HuH-7.5 (cell line): Measurements from ENCODE around the gene CPVL.

Experiments used
- DNase-seq: peaks from one replicate; pipeline ENCODE4 v3.0.0; 2011; ENCODE audit warnings: low spot score

Gene CPVL

DNA sequence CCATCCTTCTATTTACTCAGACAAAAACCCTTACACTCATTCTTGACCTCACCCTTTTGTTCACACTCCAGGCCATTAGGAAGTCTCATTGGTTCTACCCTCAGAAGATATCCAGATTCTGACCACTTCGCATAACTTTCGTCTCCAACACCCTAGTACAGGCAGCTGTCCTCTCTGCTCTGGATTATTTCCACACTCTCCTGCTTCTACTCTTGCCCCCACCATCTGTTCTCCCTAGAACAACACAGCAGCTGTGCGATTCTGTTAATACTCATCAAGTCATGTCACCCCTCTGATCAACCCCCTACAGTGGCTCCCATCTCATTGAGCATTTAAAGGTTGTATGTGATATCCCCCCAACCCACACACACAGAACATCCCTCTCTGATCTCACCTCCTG lies 172.7 kb downstream of the CPVL start:
- DNase-seq, result no peak

DNA sequence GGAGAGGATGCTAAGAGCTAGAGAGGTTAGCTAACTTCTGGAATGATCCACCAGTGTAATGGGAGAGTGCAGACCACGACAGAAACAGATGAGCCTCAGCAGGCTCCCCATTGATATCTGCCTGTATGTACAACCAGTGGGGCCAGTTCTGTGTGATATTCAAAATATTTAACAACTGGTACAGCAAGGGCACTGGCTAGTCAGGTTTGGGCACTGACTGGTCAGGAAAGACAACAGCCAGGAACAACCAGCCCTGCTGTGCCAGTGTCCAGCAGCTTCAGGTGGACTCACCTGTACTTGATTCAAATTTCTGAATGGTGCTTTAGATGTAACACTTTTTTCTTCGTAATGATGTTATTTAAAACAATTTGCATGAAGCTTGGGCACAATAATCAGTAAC lies 182.3 kb downstream of the CPVL start:
- no peak for DNase-seq

DNA sequence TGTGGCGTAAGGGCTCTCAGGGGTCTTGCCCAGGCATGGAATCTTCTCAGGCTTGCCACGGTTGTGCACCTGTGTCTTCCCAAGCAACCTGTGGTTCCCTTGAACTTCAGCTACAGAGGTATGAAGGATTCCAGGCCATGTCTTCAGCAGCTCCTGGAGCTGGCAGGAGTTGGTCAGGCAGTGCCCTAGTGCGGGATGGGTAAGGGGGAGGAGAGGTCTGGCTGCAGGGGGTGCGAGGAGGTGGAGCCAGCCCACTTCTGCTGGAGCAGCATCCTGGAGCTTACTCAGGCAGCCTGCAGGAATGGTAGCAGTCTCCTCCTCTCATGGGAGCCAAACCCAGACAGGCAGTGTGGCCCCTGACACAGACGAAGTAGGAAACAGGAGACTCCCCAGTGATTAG lies 184.4 kb downstream of the CPVL start:
- DNase-seq, result no peak

DNA sequence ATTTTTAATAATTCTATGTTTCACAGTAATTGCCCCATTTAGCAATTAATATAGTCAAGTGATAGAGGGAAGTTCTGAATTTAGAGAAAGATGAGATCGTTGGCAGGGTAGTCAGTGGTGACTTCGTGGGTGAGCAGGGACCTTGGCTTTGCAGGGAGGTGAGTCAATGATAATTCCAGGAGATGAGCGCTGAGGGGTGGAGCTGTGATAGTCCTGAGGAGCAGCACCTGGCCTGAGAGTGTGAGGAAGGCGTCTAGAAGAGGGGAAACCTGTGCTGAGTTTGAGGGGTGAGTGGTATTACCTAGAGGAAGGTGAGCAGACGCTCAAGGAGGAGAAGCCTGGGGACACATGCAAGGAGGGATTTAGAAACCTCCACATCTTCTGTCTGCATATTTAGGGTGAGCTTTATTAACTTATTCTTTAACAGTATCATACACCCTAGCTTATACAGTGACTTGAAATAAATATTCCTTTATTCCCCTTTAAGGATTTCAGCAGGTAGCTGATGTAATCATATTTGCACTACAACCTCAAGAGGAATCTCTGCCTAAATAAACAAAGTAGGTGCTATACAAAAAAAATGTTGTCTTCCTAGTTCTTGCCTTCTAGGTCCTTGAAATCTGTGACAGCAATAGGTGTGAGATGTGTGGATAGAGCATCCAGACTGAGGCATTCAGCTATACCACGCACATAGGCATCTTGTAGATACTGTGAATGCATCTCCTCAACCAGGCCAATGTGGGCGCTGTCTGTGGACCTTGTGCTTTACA lies 186.1 kb downstream of the CPVL start:
- no peak for DNase-seq

DNA sequence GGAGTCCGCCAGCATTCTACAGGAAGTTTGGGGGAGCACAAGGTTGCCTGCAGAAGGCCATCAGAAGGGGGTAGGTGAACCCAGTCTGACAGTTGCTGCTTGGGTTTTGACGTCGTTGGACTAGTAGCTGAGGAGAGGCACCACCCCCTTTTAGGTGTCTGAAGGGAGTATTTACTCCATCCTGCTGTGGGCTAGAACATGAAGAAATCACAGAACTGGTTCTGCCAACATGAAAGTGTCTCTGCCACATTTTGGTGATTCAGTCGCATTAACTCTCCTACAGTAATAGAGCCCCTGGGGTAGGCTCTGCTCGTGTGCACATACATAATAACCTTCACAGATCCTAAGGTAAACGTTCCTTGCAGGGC lies 187.4 kb downstream of the CPVL start:
- no peak for DNase-seq

DNA sequence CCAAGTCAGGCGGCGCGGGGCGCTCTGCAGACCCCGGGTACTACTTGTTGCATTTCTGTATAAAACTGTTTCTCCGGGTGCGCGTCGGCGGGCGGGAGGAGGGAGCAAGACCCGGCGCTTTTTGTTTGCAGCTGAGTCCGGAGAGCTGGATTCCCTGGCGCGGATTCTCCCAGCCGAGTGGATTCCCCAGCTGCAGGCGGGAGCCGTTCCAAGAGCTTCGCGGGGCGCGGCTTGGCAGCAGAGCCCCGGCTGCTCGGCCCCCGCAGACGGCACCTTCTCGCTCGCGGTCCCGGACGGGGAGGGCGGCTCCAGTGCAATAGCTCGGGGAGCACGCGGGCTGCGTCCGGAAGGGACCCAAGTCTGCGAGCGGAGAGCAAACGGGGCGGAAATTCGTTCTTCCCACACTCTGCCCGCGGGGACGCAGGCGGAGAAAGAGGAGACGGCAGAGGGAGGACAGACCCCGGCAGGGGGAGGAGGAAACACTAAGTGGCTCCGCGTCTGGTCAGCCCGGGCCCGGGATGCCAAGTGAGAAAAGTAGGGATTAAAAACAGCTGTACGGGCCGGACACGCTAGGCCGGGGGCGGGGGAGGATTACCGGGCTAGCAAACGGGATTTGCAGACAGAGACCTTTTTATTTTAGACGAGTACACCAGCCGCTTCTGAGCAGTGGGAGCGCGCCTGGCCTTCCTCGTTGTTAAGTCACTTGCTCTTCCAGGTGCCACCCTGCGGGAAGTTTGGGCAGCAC lies 187.9 kb downstream of the CPVL start, which contains the start of gene TRIL:
Gene TRIL, minus strand, starts transcription at position 96 of the 745 bp plus-strand sequence. CDS start 284 bp downstream, outside the sequence.
- no peak for DNase-seq

DNA sequence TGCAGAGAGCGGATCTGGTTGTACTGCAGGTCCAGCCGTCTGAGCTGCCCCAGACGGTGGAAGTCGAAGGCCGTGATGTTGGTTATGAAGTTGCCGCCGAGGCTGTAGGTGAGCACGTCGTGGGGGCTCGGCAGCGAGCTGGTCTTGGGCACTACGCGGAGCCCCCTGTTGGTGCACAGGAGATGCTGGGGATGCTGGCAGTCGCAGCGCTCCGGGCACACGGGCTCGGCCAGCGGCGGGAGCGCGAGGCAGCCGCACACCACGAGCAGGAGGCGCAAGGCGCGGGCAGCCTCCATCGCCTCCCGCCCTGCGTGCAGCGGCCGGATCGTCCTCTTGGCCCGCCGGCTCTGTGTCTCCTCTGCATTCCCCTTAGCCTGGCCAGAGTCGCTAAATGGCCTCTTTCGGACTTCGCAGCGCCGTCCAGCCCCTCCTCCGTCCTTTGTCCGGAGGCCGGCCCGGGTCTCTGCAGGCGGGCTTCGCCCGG lies 188.5 kb downstream of the CPVL start:
- no peak for DNase-seq

DNA sequence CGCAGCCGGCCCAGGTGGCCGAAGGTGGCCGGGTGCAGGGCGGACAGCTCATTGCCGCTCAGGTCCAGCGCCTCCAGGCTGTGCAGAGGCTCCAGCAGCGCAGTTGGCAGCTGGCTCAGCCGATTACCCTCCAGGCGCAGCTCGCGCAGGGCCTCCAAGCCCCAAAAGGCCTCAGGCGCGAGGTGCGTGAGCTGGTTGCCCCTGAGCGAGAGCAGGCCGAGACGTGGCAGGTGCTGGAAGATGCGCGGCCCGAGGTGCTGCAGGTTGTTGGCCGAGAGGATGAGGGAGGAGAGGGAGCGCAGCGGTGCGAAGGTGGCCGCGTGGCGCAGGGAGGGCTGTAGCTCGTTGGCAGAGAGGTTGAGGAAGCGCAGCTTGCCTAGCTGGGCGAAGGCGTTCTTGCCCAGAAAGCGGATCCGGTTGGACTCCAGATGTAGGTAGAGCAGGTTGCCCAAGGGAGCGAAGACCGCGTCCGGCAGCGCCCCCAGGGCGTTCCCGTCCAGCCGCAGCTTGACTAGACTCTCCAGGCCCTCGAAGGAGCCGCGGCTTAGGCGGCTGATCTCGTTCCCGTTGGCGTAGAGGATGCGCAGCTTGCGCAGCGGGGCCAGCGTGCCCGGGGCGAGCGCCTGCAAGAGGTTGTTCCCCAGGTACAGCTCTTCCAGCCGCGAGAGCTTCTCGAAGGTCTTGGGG lies 189.1 kb downstream of the CPVL start:
- no peak for DNase-seq

DNA sequence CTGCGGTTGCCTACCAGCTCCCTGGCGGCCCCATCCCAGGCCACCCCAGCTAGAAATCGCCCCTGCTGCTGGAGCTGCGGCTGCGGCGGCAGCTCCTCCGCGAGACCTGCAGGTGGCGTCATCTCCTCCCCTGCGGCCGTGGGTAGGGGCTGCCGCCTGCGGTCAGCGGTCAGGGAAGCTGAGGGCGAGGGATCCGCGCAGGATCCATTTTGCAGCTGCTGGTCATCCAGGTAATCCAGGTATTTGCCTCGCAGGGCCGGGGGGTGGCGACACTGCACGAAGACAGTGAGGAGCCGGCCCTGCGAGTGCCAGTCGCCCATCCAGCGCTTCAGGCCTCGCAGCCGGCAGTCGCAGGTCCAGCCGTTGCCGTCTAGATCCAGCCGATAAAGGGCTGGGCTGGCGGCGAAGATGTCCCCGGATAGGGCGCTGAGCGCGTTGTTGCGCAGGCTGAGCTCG lies 189.7 kb downstream of the CPVL start:
- DNase-seq, result peak; percentile 96

DNA sequence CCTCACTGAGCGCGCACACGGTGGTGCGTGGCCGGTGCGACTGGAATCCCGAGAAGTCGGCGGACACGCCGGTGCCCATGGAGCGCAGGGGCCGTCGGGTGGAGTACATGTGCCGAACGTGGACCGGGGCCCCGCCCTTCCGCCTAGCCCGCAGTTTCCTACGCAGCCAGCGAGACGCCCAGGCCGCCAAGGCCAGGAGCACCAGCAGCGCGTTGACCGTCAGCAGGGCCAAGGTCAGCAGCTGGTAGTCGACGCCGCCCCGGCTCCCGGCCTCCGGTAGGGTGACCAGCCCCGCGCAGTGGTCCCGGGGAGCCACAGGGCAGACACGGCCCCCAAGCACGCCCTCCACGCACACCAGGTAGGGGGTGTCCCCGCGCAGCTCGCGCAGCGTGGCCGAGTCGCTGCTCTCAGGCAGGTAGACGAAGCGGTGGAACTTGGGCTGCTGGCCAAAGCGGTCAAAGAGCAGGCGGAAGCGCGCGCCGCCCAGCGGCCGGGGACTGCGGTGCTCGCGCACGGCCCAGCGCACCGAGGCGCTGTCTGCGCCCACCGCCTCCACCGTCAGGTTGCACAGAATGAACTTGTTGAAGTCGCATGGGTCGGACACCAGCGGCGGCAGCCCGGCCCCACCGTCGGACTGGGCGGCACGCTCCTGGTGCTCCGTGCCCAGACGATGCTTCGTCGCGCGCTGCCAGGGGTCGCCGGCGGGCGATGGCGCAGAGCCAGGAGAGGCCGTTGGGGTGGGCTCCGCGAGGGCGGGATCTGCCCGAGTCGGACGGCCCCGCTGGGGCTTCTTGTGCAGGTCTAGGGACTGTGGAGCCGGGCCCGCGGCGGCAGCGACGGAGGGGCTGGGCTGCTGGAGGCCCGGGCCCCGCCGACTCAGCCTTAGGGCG lies 190.4 kb downstream of the CPVL start:
- DNase-seq, result peak; percentile 79

DNA sequence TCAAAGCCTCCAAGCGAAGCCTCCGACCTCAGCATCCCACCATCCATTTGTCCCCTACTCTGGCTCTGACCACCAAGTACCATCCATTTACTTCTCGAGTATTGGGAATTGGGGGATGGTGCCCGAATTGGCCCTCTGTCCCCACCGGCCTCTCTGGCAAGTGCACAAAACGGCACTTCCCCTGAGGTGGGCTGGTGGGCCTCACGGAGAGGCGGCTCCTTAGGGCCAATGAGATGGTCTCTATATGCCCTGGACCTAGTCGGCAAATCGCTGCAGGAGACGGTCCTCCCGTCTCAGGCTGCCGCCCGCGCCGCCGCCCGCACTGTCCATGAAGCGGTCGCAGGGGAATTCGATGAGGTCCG lies 191.0 kb downstream of the CPVL start:
- no peak for DNase-seq

DNA sequence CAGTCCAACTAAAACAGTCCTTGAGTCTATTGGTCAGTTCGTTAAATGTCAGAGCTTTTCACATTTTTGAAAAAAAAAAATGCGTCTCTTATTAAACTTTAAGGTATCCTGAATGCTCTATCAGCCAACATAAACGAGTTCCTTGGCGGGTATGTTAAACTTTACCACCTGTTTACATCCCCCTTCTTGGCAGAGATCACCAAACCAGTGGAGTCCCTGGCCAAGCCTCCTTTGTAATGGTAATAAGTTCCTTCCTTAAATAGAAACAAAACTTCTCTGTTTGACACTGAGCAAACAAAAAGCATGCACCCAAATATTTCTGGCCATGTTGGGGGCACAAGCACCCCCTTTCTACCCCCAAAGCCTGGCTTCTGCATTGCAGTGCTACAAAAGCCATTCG lies 191.4 kb downstream of the CPVL start:
- DNase-seq, result no peak

DNA sequence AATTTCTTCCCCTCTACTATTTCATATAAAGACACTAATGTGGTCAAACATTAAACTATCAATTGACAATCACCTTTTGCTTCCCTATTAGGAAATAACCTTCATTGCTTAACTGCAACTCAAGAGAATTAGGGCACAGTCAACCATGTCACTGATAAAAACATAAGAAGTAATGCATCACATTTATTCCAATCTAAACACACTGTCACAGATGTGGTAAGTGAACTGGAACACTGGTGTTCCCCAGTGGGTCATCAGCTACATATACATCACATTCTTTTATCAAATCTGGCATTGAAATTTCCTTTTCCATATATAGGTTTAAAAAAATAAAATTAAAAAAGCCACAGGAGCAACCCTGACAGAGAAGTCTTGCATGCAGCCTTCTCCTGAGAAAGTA lies 191.9 kb downstream of the CPVL start:
- no peak for DNase-seq

DNA sequence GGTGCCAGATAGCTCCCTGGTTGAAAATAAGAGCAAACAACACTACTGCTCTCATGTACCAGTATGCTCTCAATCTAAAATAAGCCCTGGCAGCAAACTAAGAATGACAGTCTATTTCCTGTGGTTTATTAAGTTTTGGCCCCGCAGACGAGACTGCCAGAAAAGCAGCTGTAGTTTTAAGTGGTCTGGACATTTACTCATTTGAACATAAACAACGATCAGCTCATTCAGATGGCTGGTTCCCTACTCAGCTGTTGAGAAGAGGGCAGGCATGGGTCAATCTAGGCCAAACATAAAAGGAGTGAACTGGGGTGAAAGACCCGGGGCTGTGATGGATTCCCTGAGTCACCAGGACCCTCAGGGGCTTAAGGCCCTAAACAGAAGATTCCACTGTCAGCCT lies 192.7 kb downstream of the CPVL start:
- no peak for DNase-seq
